ENCODE results near the gene CTIF. TPM values are rescaled to one million over a fixed set of nuclear protein-coding genes. Genes with fewer than 3 reads are reported as not detected.

CTIF gene
- total RNA-seq, 1 donor from 2014 or later: 54.8 TPM

DNA sequence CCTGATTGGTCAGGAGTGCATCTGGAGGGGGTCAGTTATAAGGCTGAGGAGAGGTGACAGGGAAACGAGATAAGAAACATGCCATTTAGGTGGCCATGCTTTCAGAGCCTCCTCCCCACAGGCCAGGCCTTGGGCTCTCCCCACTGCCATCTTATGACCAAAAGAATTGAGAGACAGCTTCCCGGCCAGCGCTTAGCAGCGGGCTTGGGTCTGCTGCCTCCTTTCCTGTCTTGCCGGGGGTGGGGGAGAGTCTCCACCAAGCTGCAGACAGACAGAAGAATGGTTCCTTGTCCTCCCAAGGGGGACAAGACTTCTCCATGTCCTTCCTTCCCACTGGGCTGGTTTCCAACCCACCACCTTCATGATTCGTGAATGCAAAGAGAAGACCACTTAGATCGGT, 240.6 kb downstream of the CTIF start:
- intact Hi-C loops (cut with DNase I): no loop called here

DNA sequence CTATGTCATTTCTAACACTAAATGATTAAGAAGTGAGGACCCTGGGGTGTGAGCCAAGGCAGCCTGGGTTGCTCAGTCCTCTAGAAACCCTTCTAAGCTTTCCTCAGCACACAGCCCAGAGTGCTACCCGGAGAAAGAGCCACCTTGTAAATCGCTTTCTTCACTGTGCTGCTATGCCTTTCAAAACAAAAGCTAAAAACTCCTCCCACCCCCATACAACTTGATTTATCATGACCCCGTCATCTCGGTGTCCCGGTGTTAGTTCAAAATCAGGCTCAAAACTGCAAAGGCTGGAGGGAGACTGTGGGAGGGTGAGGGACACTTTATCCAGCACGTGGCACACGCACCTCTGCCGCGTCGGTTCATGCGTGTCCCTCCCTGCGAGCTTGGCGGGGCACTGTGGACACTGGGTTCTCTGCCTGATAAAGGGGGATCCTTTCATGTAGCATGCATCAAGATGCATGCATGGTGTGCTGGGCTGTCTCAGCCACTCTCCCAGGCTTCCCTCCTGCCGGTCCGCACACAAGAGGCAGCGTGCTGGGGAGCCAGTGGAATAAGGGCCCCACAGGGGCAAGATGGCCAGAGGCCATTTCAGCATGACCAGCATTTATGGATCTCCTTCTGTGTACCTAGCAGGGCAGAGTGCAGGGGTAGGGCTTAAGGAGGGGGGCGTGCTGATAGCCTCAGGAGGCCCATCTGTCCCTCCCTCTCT, 241.5 kb downstream of the CTIF start:
- peak; percentile 43 for DNase-seq
- H3K9me3 ChIP-seq: no peaks in the 10 kb centered on the region
- TF ChIP-seq, protein P1, sequence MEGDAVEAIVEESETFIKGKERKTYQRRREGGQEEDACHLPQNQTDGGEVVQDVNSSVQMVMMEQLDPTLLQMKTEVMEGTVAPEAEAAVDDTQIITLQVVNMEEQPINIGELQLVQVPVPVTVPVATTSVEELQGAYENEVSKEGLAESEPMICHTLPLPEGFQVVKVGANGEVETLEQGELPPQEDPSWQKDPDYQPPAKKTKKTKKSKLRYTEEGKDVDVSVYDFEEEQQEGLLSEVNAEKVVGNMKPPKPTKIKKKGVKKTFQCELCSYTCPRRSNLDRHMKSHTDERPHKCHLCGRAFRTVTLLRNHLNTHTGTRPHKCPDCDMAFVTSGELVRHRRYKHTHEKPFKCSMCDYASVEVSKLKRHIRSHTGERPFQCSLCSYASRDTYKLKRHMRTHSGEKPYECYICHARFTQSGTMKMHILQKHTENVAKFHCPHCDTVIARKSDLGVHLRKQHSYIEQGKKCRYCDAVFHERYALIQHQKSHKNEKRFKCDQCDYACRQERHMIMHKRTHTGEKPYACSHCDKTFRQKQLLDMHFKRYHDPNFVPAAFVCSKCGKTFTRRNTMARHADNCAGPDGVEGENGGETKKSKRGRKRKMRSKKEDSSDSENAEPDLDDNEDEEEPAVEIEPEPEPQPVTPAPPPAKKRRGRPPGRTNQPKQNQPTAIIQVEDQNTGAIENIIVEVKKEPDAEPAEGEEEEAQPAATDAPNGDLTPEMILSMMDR (IDR thresholded peaks at IDR 0.05): no peak
- H3K27me3 ChIP-seq (ENCODE audit: low read depth): no peaks in the 10 kb centered on the region
- peak overlapping the region; percentile 82 for H3K27ac ChIP-seq
- H3K4me1 ChIP-seq: peaks cover 85% of the 10 kb centered on the region
- intact Hi-C loops (cut with DNase I): no loop called here
- no peak for ATAC-seq
- H3K4me3 ChIP-seq: no peak overlapping the region
- H3K36me3 ChIP-seq: no peaks in the 10 kb centered on the region

More for the DNA sequence above, 240.6 kb downstream of the CTIF start:
- no peak overlapping the region for H3K4me3 ChIP-seq
- peak; percentile 40 for DNase-seq
- TF ChIP-seq, protein P1 (IDR thresholded peaks at IDR 0.05): no peak
- H3K27me3 ChIP-seq (ENCODE audit: low read depth): no peaks in the 10 kb centered on the region
- ATAC-seq: no peak
- H3K9me3 ChIP-seq: no peaks in the 10 kb centered on the region
- H3K36me3 ChIP-seq: no peaks in the 10 kb centered on the region
- peaks cover 80% of the 10 kb centered on the region for H3K4me1 ChIP-seq
- H3K27ac ChIP-seq: peak overlapping the region; percentile 82

DNA sequence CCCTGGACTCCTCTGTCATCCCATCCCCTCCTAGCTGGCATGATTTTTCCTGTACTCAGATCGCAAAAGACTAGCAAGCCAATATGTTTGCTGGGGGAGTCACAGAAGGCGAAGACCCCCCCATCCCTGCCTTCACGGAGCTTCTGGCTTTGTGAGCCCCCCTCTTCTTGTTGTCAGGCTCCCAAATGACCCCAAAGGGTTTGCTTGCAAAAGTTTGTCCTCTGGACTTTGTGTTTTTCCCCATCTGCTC, 242.0 kb downstream of the CTIF start:
- Histone ChIP-seq H3K27me3 (ENCODE audit: low read depth) (no peaks in the 10 kb centered on the region), H3K4me3 (peak overlapping the region; percentile 18), H3K36me3 (no peaks in the 10 kb centered on the region), H3K9me3 (no peaks in the 10 kb centered on the region), H3K4me1 (peaks cover 89% of the 10 kb centered on the region), H3K27ac (peak overlapping the region; percentile 82)
- ATAC-seq (no peak), DNase-seq (no peak)
- TF ChIP-seq, protein P1 (IDR thresholded peaks at IDR 0.05): no peak
- intact Hi-C loops (cut with DNase I): no loop called here

DNA sequence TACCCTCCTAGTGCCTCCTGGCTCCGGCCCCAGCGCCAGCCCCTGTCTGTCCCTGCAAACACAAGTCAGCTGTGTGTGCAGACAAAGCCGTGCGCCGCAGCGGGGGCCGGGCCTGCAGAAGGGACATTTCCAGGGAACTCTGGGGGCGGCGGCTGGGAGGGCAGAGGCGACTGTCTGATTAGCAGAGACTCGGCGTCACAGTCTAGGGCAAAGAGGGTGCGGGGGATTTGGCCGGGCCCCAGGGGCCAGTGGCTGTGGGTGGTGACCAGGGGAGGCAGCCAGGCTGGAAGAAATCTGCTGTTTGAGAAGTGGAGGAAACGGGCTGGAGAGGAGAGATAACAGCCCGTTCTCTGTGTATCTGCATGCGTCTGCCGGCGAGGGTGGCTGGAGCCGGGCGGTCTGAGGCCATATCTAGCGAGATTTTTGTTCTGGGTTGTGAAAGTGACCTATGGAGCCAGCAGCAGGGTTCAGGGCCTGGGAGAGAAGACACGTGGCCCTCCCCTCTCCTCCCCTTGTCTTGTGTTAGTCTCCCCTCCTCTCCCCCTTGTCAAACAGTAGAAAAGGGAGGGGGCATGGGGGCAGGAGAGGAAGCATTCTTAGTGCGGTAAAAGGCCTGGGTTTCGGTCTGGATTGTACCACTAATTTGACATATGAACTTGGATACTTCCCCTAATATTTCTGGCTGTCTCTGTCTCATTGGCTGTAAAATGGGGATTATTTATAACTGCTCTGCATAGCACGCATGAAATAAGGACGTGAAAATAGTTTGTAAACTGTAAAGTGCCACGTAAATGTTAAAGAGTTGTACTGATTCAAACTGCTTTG, 242.5 kb downstream of the CTIF start:
- Histone ChIP-seq H3K4me3 (peak overlapping the region; percentile 18), H3K27me3 (ENCODE audit: low read depth) (no peaks in the 10 kb centered on the region), H3K27ac (peak overlapping the region; percentile 82), H3K4me1 (peaks cover 92% of the 10 kb centered on the region), H3K9me3 (no peaks in the 10 kb centered on the region), H3K36me3 (no peaks in the 10 kb centered on the region)
- TF ChIP-seq, protein P1 (IDR thresholded peaks at IDR 0.05): no peak
- ATAC-seq (peak; percentile 80 to 83), DNase-seq (peak; percentile 94)
- intact Hi-C loops (cut with DNase I): no loop called here

DNA sequence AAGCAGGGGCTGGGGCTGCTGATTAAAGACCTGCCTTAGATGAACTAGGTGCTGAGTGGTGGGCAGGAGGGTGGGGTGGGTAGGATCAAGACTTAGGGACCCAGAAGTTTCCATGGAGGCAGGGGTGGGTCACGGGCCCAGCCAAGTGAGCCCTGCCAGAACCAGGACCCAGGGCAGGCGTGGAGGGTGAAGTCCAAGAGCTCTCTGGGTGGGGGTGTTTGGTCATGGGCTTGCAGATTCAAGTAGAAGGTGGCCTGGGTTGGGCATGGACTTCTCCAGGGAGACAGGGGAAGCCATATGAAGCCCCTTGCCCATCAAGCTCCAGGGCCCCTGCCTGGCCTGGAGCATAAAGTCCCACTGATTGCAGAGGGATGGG, 243.1 kb downstream of the CTIF start:
- H3K9me3 ChIP-seq: no peaks in the 10 kb centered on the region
- H3K27me3 ChIP-seq (ENCODE audit: low read depth): no peaks in the 10 kb centered on the region
- TF ChIP-seq, protein P1 (IDR thresholded peaks at IDR 0.05): no peak
- peaks cover 88% of the 10 kb centered on the region for H3K4me1 ChIP-seq
- no peak for DNase-seq
- H3K27ac ChIP-seq: peak overlapping the region; percentile 82
- intact Hi-C loops (cut with DNase I): no loop called here
- peak overlapping the region; percentile 18 for H3K4me3 ChIP-seq
- ATAC-seq: no peak
- H3K36me3 ChIP-seq: no peaks in the 10 kb centered on the region
